NCI-H82 (cell line): ENCODE data around the gene G6PD.

Experiments used
- DNase-seq: peaks from one replicate; lab custom pipeline; 2025; lab: John Stamatoyannopoulos, UW

Gene G6PD

GRCh38 chrX:154487518-154488290 is 58.9 kb downstream of the G6PD start:
- DNase-seq = no peak

DNA sequence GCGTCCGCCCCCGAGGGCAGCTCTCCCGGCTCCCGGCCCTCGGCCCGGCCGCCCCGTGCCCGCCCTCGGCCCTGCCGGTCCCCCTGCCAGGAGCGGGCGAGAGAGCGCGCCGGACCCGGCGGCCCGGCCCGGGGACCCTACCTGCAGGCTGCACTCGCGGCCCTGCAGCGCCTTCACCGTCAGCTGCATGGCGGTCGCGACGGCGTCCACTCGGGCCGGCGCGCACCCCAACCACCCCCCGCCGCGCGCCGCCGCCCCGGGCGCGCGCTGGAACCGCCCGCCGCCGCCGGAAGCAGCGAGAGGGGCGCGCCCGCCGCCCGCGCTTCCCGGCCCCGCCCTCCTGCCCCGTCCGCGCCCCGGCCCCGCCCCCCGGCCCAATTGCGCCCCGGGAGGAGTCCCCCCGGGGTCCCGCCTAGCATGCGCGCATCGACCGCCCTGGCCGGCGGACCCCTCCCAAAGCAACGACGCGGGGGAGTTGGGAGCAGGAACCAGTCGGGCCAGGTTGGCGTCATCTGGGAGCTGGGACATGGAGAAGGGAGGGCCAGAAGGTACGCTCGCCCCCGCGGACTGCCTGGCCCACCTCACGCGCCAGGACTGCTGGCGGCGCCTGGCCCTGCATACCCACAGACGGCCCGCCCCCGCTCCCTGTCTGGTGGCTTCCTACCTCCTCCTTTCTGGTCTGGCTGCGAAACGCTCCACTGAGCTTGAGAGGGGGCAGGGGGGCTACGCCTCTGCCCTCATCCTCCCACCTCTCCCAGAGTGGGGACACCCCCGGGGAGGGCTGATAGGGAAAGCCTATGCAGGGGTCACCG is 60.0 kb downstream of the G6PD start, which contains the start of gene UBL4A:
Gene UBL4A, minus strand, starts transcription at position 220 of the 812 bp plus-strand sequence. Its CDS starts 31 bp downstream, at position 189.
- peak; percentile 80 for DNase-seq

GRCh38 chrX:154486052-154486395 is 60.6 kb downstream of the G6PD start:
- no peak for DNase-seq

DNA sequence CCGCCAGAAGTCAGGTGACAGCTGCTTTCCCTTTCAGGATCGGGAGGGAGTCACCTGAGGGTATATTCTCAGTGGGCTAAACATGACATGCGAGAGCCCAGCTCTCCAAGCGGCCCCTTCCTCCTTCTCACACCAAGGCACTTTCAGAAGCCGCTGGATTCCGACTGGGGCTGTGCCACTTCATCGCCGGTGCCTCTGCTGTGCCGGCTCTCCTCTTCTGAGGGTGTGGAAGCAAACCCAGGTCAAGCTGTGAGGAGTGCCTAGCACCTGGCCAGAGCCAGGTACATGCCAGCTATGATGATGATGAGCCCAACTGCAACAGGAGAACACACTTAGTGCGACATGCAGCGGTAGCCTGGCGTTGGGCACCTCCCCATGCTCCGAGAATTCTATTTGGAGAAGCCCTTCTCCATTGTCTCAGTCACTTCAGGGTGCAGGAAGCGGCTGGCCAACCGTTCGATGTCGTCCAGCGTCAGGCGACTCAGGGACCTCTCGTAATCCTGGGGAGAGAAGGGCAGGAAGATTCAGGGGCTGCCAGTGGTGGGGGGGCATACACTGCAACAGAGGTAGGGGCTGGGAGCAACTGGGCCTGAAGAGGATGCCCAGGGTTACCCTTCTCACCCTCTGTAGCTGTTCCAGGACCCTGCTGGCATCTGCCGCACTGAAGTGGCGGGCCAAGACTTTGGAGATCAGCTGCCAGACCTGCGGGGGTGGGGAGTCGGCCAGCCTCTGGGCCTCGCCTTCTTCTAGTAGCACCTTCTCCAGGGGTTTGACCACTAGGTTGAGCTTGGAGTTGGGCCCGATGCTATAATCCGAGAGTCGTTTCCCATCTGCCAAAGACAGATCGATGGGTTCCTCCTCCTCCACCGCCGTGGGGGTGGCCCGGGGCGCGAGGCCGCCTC is 61.2 kb downstream of the G6PD start:
- peak; percentile 39 for DNase-seq

- no peak for DNase-seq
Observed at GRCh38 chrX:154484255-154485149, 62.1 kb downstream of the G6PD start.

- no peak for DNase-seq
Observed at GRCh38 chrX:154483325-154483724, 63.3 kb downstream of the G6PD start.

DNA sequence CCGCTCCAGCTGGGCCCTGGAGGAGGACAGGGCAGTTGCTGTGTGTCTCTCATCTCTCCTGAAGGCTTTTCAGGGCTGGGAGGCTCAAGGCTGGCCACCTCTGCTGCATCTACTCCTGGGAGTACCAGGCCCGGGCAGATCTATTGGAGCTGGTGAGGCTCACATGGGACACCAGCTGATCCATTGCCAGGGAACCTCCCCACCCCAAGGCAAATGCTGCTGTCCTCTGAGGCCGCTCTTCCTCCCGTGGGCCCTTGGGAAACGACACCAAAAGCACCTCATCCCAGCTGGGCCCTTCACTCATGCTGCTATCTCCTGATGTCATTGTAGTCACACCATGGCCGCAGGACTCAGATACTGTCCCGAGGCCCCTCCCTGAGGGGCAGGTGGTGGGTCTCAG is 63.9 kb downstream of the G6PD start:
- no peak for DNase-seq

- DNase-seq = no peak
Observed at GRCh38 chrX:154481911-154482601, 64.6 kb downstream of the G6PD start.
